Measurements from ENCODE around the gene DRG2.

DNA sequence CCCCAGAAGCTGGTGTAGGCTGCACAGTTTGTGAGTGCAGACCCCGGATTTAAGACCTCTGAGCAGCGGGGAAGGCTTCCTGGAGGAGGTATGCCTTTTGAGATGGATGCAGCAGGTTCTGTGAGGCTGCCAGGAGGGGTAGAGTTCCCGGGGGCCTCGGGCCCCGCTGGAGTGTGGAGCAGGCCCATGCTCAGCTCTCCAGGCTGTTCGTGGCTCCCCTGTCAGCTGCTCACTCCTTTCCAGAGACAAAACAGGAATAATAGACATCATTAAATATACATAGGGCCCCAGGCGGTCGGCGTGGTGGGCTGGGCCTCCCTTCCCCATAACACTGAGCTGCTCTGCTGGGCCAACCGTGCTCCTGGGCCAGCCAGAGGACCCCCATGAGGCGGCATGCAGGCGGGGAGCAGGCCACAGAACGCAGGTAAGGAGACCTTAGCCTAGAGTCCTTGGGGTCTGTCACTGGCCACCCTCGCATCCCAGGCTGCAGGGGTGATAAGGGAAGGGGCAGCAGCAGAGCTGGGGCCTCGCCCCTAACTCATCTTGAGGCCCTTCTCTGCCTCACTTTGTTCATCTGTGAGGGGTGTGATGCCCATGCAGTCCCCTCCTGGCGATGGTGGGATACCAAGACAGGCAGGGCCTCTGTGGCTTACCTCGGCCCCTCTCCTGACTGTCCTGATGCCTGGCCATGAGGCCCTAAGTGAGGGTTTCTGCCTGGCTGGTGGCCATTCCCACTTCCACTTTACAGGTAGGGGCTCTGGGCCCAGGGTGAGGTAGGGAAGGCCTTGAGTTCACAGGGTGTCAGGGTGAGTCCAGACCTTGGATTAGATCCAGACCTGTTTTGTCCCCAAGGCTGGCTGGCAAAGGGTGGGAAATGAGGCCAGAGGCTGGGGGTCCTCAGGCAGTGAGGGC, 20.9 kb downstream of the DRG2 start, which contains the start of gene MYO15A:
- TF ChIP-seq EZH2 (IDR thresholded peaks at IDR 0.05) (no peak), POLR2AphosphoS5 (IDR thresholded peaks at IDR 0.05; ENCODE audit: borderline replicate concordance, low read depth, low read length) (no peak)

Measured in SK-N-MC (cell line).